K562 (cell line): ENCODE data around the gene ELMO1. TPM values are rescaled to one million over a fixed set of nuclear protein-coding genes. Genes with fewer than 3 reads are reported as not detected.

ENCODE experiments used
- BACH1 ChIP-seq: fragments of 200-800 bp; sonication (Bioruptor generic); IDR thresholded peaks from 2 replicates; pipeline ENCODE4 v1.6.1; 2016; ENCODE audit warnings: missing genetic modification characterization, missing compliant biosample characterization
- CHAMP1 ChIP-seq: fragments of 450-650 bp; IDR thresholded peaks from 2 replicates; pipeline ENCODE4 v1.6.1; 2016; ENCODE audit warnings: mild to moderate bottlenecking
- HDAC1 ChIP-seq, 2 experiments: fragments of 450-650 bp; IDR thresholded peaks; 2 replicates each; pipeline ENCODE4 v1.6.1; 2016 to 2017; ENCODE audit warnings: inconsistent platforms in 1 of 2, mild to moderate bottlenecking in 1 of 2, moderate library complexity in 1 of 2
- HINFP ChIP-seq: fragments of 450-650 bp; conservative IDR thresholded peaks from 2 replicates; pipeline ENCODE4 v1.6.1; 2016; ENCODE audit warnings: missing genetic modification characterization, low read depth, mild to moderate bottlenecking, control low read depth, missing compliant biosample characterization
- ILK ChIP-seq: fragments of 450-650 bp; IDR thresholded peaks from 2 replicates; pipeline ENCODE4 v1.6.1; 2016; ENCODE audit warnings: missing genetic modification characterization, low read depth, mild to moderate bottlenecking, missing compliant biosample characterization, moderate library complexity, borderline replicate concordance
- MEF2A ChIP-seq: IDR thresholded peaks from 2 replicates; pipeline ENCODE4 v1.6.1; 2011; ENCODE audit warnings: low read depth, mild to moderate bottlenecking, low read length, moderate library complexity; ENCODE audit not compliant: control insufficient read depth
- MYBL2 ChIP-seq, 2 experiments: fragments of 450-650 bp in 1 of 2; sonication (generic) in 1 of 2; formaldehyde crosslinking in 1 of 2; IDR thresholded peaks; 2 replicates each; pipeline versions ENCODE4 v1.6.1 to v1.8.1; 2017 to 2022; ENCODE audit warnings: borderline replicate concordance in 1 of 2, inconsistent platforms in 1 of 2, low read depth in 1 of 2, mild to moderate bottlenecking in 1 of 2, missing genetic modification reagents in 1 of 2, moderate library complexity in 1 of 2
- NFYB ChIP-seq: IDR thresholded peaks from 2 replicates; pipeline ENCODE4 v1.6.1; 2011; ENCODE audit warnings: mild to moderate bottlenecking, moderate library complexity; ENCODE audit not compliant: insufficient read length; ENCODE audit errors: extremely low read depth
- RCOR1 ChIP-seq, 2 experiments: IDR thresholded peaks; 2 replicates each; pipeline ENCODE4 v1.6.1; 2012; ENCODE audit warnings: low read depth in 2 of 2, low read length in 2 of 2, borderline replicate concordance in 1 of 2, improper control_type of control experiment in 1 of 2
- SIRT6 ChIP-seq: IDR thresholded peaks from one replicate; pipeline ENCODE4 v1.6.1; 2012; ENCODE audit warnings: low read depth, mild to moderate bottlenecking, control low read depth, inconsistent platforms, low read length, moderate library complexity
- TSHZ1 ChIP-seq: fragments of 250-450 bp; sonication (Bioruptor Pico); IDR thresholded peaks from 2 replicates; pipeline ENCODE4 v1.4.0; 2020; ENCODE audit warnings: mild to moderate bottlenecking, moderate library complexity
- ZNF143 ChIP-seq: sonication (generic); formaldehyde crosslinking; IDR thresholded peaks from 2 replicates; pipeline ENCODE4 v1.9.0; 2022; ENCODE audit warnings: mild to moderate bottlenecking, missing genetic modification reagents
- ZNF280B ChIP-seq: fragments of 250-450 bp; sonication (Bioruptor Pico); IDR thresholded peaks from 2 replicates; pipeline ENCODE4 v1.5.1; 2021; ENCODE audit warnings: mild to moderate bottlenecking
- ZNF408 ChIP-seq: fragments of 250-450 bp; sonication (Bioruptor Pico); IDR thresholded peaks from 2 replicates; pipeline ENCODE4 v1.4.0; 2020; ENCODE audit warnings: low read depth, mild to moderate bottlenecking, moderate library complexity
- ZNF764 ChIP-seq: fragments of 250-450 bp; sonication (Bioruptor Pico); IDR thresholded peaks from 2 replicates; pipeline ENCODE4 v1.4.0; 2020; ENCODE audit warnings: low read depth, mild to moderate bottlenecking, moderate library complexity
- ZZZ3 ChIP-seq: fragments of 450-650 bp; IDR thresholded peaks from 2 replicates; pipeline ENCODE4 v1.6.1; 2016; ENCODE audit warnings: antibody characterized with exemption, mild to moderate bottlenecking, moderate library complexity
- polyA plus RNA-seq, 8 experiments: library from polyadenylated mRNA; depleted of rRNA in 4 of 8; stranded (reverse) in 5 of 8; unstranded in 3 of 8; fragments of >200 nt; fragmentation: Nextera tagmentation in 2 of 8; fragmentation: Illumina TruSeq in 1 of 8; extraction: Ambion mirVana in 2 of 8; extraction: Trizol in 1 of 8; gene quantifications; 2 replicates each; pipeline versions ENCODE4 v1.2.1 to v1.2.3, GENCODE V29; 2011 to 2014; ENCODE audit warnings: inconsistent platforms in 1 of 8, missing spikeins in 1 of 8
- total RNA-seq, 7 experiments: library from RNA; depleted of rRNA in 6 of 7; stranded (reverse); fragments of >200 nt in 6 of 7; fragmentation: Illumina TruSeq in 2 of 7; extraction: Trizol in 2 of 7; gene quantifications; 2 replicates each; pipeline versions ENCODE4 v1.2.1 to v1.2.3, GENCODE V29; 2011 to 2021; ENCODE audit warnings: low replicate concordance in 1 of 7

ELMO1 gene
- total and polyA plus RNA-seq, 9 of the 15 experiments (the other 6 are each of a cell fraction or from before 2014, with no cell fraction given) = 0.36 to 7.2 (median 3.6) TPM

GRCh38 chr7:37259319-37259821 is 189.3 kb downstream of the ELMO1 start (continued):
- no peak for TF ChIP-seq TSHZ1 (CRISPR knock-in tag)
- no peak for TF ChIP-seq HDAC1 (IDR thresholded peaks at IDR 0.05)
- no peak for TF ChIP-seq RCOR1 (IDR thresholded peaks at IDR 0.05; ENCODE audit: borderline replicate concordance in 1 of 2, low read depth in 2 of 2, low read length in 2 of 2)
- no peak for TF ChIP-seq ZNF764 (CRISPR knock-in tag)
- TF ChIP-seq BACH1 = no peak
- TF ChIP-seq ZNF143 (CRISPR knock-in tag) = no peak
- no peak for TF ChIP-seq ILK
- TF ChIP-seq NFYB = no peak
- no peak for TF ChIP-seq CHAMP1
- no peak for TF ChIP-seq HINFP (tag)
- TF ChIP-seq MYBL2 (IDR thresholded peaks at IDR 0.05; ENCODE audit: low read depth) = no peak
- no peak for TF ChIP-seq MYBL2 (CRISPR knock-in tag; IDR thresholded peaks at IDR 0.05; ENCODE audit: borderline replicate concordance)
- no peak for TF ChIP-seq MEF2A
- TF ChIP-seq ZNF280B = no peak
- no peak for TF ChIP-seq ZNF408 (CRISPR knock-in tag)
- TF ChIP-seq SIRT6 = no peak
- TF ChIP-seq ZZZ3 = no peak
